Upper lobe of right lung (tissue), 1 donor: ENCODE measurements around the gene EFCAB13. TPM values are rescaled to one million over a fixed set of nuclear protein-coding genes. Genes with fewer than 3 reads are reported as not detected.
"Not testable (repeated sequence)": the region's sequence is repeated elsewhere in the genome, so short reads cannot be mapped to it uniquely, and the experiment has no call there.

ENCODE experiments used
- ATAC-seq: fragments of 200-7000 bp; cut with Tn5 transposase; one replicate; pipeline ENCODE4 v1.9.1; 2020; ENCODE audit warnings: mild to moderate bottlenecking, moderate library complexity
- DNase-seq: peaks from one replicate; pipeline ENCODE4 v3.0.0-alpha.2; 2020
- H3K27ac ChIP-seq: fragments of 200-600 bp; one replicate; pipeline ENCODE4 v1.8.0; 2022
- H3K27me3 ChIP-seq: fragments of 200-600 bp; one replicate; pipeline ENCODE4 v1.8.0; 2022; ENCODE audit warnings: mild to moderate bottlenecking
- H3K36me3 ChIP-seq: fragments of 200-600 bp; one replicate; pipeline ENCODE4 v1.8.0; 2022
- H3K4me1 ChIP-seq: fragments of 200-600 bp; one replicate; pipeline ENCODE4 v1.8.0; 2022
- H3K4me3 ChIP-seq: fragments of 200-600 bp; one replicate; pipeline ENCODE4 v1.8.0; 2022; ENCODE audit warnings: mild to moderate bottlenecking
- H3K9me3 ChIP-seq: fragments of 200-600 bp; one replicate; pipeline ENCODE4 v1.8.0; 2022
- intact Hi-C: fragments of 100-400 bp; cut with DNase I; formaldehyde crosslinking; loops from one replicate; pipeline ENCODE4 v1.11.0; 2022
- total RNA-seq: library from RNA; stranded (reverse); fragmentation: NEBNext Ultra II Directional; extraction: Animal tissue kit (Norgen Biotek cat#: 25700); gene quantifications from one replicate; pipeline ENCODE4 v1.2.1, GENCODE V29; 2021
- TF ChIP-seq, protein P1 (sequence below): fragments of 200-600 bp; IDR thresholded peaks from one replicate; pipeline ENCODE4 v1.8.0; 2022; ENCODE audit warnings: antibody characterized with exemption
- donor health status: DM: no; HTN: yes; CAD: no; lungs with severe emphysema.

EFCAB13 gene
- total RNA-seq, 1 donor from 2014 or later = 11.8 TPM

DNA sequence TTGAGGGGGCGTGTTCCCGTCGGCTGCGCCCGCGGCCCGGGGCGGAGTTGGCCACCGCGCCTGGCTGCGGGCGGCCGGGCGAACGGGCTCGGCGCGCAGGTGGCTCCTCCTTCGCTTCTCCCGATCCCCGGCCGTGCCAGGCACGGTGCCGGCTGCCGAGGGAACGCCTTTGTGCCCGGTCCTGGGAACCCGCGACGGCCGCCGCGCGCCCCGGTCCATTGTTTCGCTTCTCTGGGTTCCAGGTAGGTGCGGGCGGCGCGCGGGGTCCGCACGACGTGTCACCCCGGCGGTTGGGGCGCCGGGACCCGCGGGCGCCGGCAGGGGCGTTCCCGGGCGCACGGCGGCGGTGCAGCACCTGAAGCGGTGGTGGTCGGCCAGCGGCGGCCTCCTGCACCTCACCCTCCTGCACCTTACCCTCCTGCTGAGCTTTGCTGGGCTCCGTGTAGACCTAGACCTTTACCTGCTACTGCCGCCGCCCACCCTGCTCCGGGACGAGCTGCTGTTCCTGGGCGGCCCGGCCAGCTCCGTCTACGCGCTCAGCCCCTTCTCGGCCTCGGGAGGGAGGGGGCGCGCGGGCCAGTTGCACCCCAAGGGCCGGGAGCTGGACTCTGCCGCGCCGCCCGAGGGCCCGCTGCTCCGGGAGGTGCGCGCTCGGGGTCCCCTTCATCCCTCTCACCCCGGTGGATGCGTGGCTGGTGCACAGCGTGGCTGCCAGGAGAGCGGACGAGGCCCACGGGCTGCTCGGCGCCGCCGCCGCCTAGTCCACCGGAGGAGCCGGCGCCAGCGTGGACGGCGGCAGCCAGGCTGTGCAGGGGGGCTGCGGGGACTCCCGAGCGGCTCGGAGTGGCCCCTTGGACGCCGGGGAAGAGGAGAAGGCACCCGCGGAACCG lies 99.9 kb downstream of the EFCAB13 start:
- ATAC-seq (peak; percentile 90), DNase-seq (peak; percentile 69)
- Histone ChIP-seq H3K4me1 (no peaks in the 10 kb centered on the region), H3K9me3 (no peaks in the 10 kb centered on the region), H3K36me3 (no peaks in the 10 kb centered on the region), H3K4me3 (peak overlapping the region; percentile 48), H3K27me3 (no peaks in the 10 kb centered on the region), H3K27ac (no peak overlapping the region)
- intact Hi-C loops = no loop called here
- TF ChIP-seq, protein P1, sequence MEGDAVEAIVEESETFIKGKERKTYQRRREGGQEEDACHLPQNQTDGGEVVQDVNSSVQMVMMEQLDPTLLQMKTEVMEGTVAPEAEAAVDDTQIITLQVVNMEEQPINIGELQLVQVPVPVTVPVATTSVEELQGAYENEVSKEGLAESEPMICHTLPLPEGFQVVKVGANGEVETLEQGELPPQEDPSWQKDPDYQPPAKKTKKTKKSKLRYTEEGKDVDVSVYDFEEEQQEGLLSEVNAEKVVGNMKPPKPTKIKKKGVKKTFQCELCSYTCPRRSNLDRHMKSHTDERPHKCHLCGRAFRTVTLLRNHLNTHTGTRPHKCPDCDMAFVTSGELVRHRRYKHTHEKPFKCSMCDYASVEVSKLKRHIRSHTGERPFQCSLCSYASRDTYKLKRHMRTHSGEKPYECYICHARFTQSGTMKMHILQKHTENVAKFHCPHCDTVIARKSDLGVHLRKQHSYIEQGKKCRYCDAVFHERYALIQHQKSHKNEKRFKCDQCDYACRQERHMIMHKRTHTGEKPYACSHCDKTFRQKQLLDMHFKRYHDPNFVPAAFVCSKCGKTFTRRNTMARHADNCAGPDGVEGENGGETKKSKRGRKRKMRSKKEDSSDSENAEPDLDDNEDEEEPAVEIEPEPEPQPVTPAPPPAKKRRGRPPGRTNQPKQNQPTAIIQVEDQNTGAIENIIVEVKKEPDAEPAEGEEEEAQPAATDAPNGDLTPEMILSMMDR = no peak

DNA sequence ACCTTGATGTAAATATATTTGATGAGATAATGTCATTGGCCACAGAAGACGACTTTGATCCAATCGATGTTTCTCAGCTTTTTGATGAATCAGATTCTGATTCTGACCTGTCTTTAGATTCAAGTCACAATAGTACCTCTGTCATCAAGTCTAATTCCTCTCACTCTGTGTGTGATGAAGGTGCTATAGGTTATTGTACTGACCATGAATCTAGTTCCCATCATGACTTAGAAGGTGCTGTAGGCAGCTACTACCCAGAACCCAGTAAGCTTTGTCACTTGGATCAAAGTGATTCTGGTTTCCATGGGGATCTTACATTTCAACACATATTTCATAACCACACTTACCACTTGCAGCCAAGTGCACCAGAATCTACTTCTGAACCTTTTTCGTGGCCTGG lies 101.5 kb downstream of the EFCAB13 start:
- H3K4me3 ChIP-seq, H3K27me3 ChIP-seq: not testable (repeated sequence)

DNA sequence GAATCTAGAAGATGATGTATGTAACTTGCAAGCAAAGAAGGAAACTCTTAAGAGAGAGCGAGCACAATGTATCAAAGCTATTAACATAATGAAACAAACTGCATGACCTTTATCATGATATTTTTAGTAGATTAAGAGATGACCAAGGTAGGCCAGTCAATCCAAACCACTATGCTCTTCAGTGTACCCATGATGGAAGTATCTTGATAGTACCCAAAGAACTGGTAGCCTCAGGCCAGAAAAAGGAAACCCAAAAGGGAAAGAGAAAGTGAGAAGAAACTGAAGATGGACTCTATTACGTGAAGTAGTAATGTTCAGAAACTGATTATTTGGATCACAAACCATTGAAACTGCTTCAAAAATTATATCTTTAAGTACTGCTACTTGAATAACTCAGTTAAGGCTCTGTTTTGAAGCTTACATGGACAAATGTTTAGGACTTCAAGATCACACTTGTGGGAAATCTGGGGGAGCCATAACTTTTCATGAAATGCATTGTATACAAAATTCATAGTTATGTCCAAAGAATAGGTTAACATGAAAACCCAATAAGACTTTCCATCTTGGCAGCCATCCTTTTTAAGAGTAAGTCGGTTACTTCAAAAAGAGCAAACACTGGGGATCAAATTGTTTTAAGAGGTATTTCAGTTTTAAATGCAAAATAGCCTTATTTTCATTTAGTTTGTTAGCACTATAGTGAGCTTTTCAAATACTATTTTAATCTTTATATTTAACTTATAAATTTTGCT lies 102.3 kb downstream of the EFCAB13 start:
- H3K27ac ChIP-seq, ATAC-seq, H3K36me3 ChIP-seq, H3K4me3 ChIP-seq, H3K4me1 ChIP-seq, DNase-seq, H3K9me3 ChIP-seq, intact Hi-C loops, H3K27me3 ChIP-seq: not testable (repeated sequence)

More for the DNA sequence above, 101.5 kb downstream of the EFCAB13 start:
- H3K27ac ChIP-seq, H3K36me3 ChIP-seq, H3K9me3 ChIP-seq, ATAC-seq, DNase-seq, H3K4me1 ChIP-seq, intact Hi-C loops: not testable (repeated sequence)

DNA sequence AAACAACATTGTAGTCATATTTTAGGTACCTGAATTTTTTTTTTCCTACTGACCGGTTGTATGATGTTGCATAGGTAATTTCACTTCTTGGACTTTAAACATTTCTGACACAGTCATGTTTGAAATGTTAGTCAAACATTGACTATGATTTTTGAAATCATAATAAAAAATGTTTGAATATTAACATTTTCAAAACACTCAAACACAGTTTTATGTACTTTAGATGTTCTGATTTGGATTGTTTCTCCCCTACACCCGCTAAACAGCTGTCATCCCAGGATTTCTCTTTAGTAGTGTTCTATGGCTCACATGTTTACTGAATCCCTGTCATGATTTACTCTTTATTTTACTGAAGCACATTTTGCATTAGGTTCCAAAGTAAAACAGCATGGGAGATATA lies 104.2 kb downstream of the EFCAB13 start:
- intact Hi-C loops = no loop called here
- no peak for ATAC-seq
- H3K27me3 ChIP-seq = no peaks in the 10 kb centered on the region
- H3K4me3 ChIP-seq = no peak overlapping the region
- H3K36me3 ChIP-seq = no peaks in the 10 kb centered on the region
- no peak overlapping the region for H3K27ac ChIP-seq
- H3K9me3 ChIP-seq = no peaks in the 10 kb centered on the region
- no peaks in the 10 kb centered on the region for H3K4me1 ChIP-seq
- TF ChIP-seq, protein P1 = no peak
- no peak for DNase-seq

DNA sequence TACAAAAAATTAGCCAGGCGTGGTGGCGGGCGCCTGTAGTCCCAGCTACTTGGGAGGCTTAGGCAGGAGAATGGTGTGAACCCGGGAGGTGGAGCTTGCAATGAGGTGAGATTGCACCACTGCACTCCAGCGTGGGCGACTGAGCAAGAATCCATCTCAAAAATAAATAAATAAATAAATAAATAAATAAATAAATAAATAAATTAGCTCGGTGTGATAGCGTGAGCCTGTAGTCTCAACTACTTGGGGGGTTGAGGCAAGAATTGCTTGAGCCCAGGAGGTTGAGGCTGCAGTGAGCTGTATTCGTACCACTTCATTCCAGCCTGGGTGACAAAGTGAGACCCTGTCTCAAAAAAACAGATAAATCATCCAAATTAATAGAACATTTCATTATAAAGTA lies 108.5 kb downstream of the EFCAB13 start:
- H3K9me3 ChIP-seq, ATAC-seq, DNase-seq, H3K27ac ChIP-seq, H3K27me3 ChIP-seq, H3K4me3 ChIP-seq, H3K4me1 ChIP-seq, intact Hi-C loops, H3K36me3 ChIP-seq: not testable (repeated sequence)

DNA sequence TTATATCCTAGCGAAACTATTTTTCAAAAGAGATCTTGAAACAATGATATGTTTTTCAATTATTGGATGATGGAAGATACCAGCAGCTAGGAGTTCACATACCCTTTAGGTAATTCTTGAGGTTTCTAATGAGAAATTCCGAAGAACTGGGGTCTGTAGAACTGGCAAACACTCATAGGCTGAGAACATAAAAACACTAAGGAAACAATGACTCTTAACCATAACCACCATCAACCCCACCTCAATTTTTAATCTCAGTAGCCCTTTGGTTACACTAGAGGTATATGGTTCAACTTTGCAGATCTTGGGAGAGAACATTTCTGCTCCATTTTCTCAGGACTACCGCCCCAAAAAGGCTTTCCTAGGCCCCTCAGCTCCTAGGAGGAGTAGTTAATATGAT lies 141.4 kb downstream of the EFCAB13 start:
- ATAC-seq (no peak), DNase-seq (no peak)
- H3K4me3 ChIP-seq = no peak overlapping the region
- H3K27me3 ChIP-seq = no peaks in the 10 kb centered on the region
- TF ChIP-seq, protein P1 = no peak
- no peaks in the 10 kb centered on the region for H3K9me3 ChIP-seq
- no peaks in the 10 kb centered on the region for H3K36me3 ChIP-seq
- no peaks in the 10 kb centered on the region for H3K4me1 ChIP-seq
- intact Hi-C loops = no loop called here
- H3K27ac ChIP-seq = no peak overlapping the region

DNA sequence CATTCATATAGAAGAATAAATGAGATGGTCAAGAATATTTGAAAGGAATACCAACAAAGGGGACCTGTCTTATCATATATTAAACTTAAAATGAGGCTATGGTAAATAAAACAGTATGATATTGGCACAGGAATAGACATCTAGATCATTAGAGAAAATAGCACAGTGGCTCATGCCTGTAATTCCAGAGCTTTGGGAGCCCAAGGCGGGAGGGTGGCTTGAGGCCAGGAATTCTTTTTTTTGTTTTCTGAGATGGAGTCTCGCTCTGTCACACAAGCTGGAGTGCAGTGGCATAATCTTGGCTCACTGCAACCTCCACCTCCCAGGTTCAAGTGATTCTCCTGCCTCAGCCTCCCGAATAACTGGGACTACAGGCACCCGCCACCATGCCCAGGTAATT lies 143.2 kb downstream of the EFCAB13 start:
- H3K27me3 ChIP-seq, DNase-seq, H3K4me1 ChIP-seq, H3K4me3 ChIP-seq, H3K27ac ChIP-seq, H3K9me3 ChIP-seq, ATAC-seq, H3K36me3 ChIP-seq, intact Hi-C loops: not testable (repeated sequence)
